Lower leg skin (tissue), 4 donors: ENCODE results near the gene HIBCH. TPM values are rescaled to one million over a fixed set of nuclear protein-coding genes. Genes with fewer than 3 reads are reported as not detected.

Experiments used
- DNase-seq, 2 donors: peaks; one replicate each; pipeline ENCODE4 v3.0.0-alpha.2; 2019; ENCODE audit warnings: low spot score in 2 of 2
- H3K4me3 ChIP-seq: fragments of 200-600 bp; sonication (generic); 2 replicates; pipeline ENCODE4 v1.5.1; 2017; ENCODE audit warnings: mild to moderate bottlenecking, low read depth; ENCODE audit not compliant: poor library complexity, severe bottlenecking
- CTCF ChIP-seq, 3 donors: fragments of 450-650 bp; IDR thresholded peaks; one replicate each; pipeline ENCODE4 v1.5.1; 2016; ENCODE audit warnings: antibody characterized with exemption in 3 of 3, mild to moderate bottlenecking in 3 of 3, moderate library complexity in 2 of 3
- POLR2A ChIP-seq, 2 donors: fragments of 450-650 bp; IDR thresholded peaks; one replicate each; pipeline ENCODE4 v1.6.1; 2016 to 2017; ENCODE audit warnings: antibody characterized with exemption in 2 of 2, mild to moderate bottlenecking in 1 of 2, moderate library complexity in 1 of 2
- WGBS, 2 donors: methylation state at CpG; one replicate each; pipeline ENCODE4 v1.1.5; 2018; 5-methylcytosine and 5-hydroxymethylcytosine counted together
- intact Hi-C: fragments of 100-400 bp; cut with DNase I; formaldehyde crosslinking; loops from one replicate; pipeline ENCODE4 v1.15.0; 2023; ENCODE audit warnings: low total_unique reads
- total RNA-seq, 4 donors: library from RNA; depleted of rRNA; stranded (reverse); fragments of >200 nt; gene quantifications; one replicate each; pipeline ENCODE4 v1.1.0, GENCODE V29; 2016

HIBCH gene
- total RNA-seq, 4 donors from 2014 or later = 10.0 to 21.4 (median 18.4) TPM

DNA sequence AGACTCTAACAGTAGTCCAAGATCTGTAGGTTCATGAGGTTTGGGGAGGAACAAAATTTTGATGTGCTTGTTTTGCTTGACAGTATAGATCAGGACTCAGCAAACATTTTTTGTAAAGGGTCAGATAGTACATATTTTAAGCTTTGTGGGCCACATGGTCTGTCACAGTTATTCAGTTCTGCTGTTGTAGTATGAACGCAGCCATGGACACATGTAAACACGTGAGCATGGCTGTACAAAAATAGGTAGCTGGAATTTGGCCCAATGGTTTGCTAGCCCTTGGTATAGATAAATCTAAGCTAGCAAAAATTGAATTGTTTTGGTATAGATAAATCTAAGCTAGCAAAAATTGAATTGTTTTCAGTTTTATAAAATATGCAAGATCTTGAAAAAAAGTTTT is 120.5 kb downstream of the HIBCH start:
- intact Hi-C loops = no loop called here
- TF ChIP-seq POLR2A (IDR thresholded peaks at IDR 0.05) = no peak
- no peak for TF ChIP-seq CTCF (IDR thresholded peaks at IDR 0.05)
- DNase-seq = no peak
- H3K4me3 ChIP-seq = no peak overlapping the region
- 89 to 94% methylated on average over 2 of the region's 2 CpGs for WGBS, 2 donors

DNA sequence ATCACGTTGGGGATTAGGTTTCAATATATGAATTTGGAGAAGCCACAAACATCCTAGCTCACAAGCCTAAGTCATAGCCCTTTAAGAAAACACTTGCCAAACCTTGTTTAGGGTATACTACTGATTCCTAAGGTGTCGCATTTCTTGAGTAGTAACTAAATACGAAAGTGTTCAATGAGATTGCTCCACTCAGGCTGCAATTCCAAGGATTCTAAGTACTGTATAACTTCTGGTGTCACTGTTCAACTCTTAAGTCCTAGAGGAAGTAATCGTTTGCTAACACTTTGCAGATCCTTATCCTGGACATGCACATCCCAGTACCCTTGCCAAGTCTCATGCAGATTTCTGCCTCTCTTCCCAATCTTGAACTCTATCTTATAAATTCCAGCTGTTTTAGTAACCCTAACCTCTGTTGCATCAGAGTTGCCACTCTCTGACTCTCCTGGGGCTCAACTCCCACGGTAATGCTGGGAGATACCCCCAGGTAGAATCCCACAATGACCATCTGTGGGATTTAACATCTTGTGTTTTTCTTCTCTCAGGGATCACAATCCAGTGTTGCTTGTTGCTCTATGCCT is 122.4 kb downstream of the HIBCH start:
- no peak overlapping the region for H3K4me3 ChIP-seq
- WGBS, 2 donors = 64 to 66% methylated on average over 5 of the region's 5 CpGs
- intact Hi-C loops = no loop called here
- no peak for TF ChIP-seq CTCF (IDR thresholded peaks at IDR 0.05)
- TF ChIP-seq POLR2A (IDR thresholded peaks at IDR 0.05) = no peak
- no peak for DNase-seq

GRCh38 chr2:190190507-190191162 is 129.0 kb downstream of the HIBCH start:
- WGBS, 2 donors = 89% methylated on average over 3 of the region's 3 CpGs
- H3K4me3 ChIP-seq = no peak overlapping the region
- intact Hi-C loops = no loop called here
- no peak for DNase-seq
- no peak for TF ChIP-seq CTCF (IDR thresholded peaks at IDR 0.05)
- TF ChIP-seq POLR2A (IDR thresholded peaks at IDR 0.05) = no peak

DNA sequence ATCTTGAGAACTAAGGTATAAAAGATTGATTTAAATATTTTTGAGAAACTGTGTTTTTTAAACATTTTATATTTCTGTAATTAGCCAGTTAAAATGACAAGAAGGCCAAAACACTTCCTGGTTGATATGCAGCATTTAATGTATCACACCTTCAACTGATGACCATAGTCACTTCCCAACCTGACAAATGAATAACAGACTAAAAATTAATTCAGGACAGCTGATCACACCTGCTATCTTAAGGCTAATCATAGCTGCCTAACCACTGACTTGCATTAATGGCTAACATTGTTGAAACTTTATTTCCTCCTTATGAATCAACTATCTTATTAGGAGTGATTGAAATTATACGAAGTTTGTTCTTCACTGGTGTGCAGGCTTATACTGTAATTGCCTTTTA is 131.3 kb downstream of the HIBCH start:
- 79 to 80% methylated on average over 1 of the region's 1 CpG for WGBS, 2 donors
- DNase-seq = no peak
- H3K4me3 ChIP-seq = no peak overlapping the region
- TF ChIP-seq CTCF (IDR thresholded peaks at IDR 0.05) (no peak), POLR2A (IDR thresholded peaks at IDR 0.05) (no peak)
- intact Hi-C loops = no loop called here

- intact Hi-C loops = no loop called here
- no peak for DNase-seq
- no peak for TF ChIP-seq POLR2A (IDR thresholded peaks at IDR 0.05)
- no peak for TF ChIP-seq CTCF (IDR thresholded peaks at IDR 0.05)
- H3K4me3 ChIP-seq = no peak overlapping the region
- WGBS, 2 donors = 86 to 89% methylated on average over 3 of the region's 3 CpGs
These were observed 133.4 kb downstream of the HIBCH start for GRCh38 chr2:190186238-190186637.

GRCh38 chr2:190185380-190185779 is 134.2 kb downstream of the HIBCH start:
- intact Hi-C loops = no loop called here
- DNase-seq = no peak
- TF ChIP-seq CTCF (IDR thresholded peaks at IDR 0.05) (no peak), POLR2A (IDR thresholded peaks at IDR 0.05) (no peak)
- 95% methylated on average over 2 of the region's 2 CpGs for WGBS, 2 donors
- no peak overlapping the region for H3K4me3 ChIP-seq
